DND-41 (cell line): Measurements from ENCODE around the gene KCNK15.

ENCODE experiments used
- CTCF ChIP-seq: IDR thresholded peaks from 2 replicates; pipeline ENCODE4 v1.5.1; 2012; ENCODE audit warnings: borderline replicate concordance, low read length, moderate library complexity, mild to moderate bottlenecking; ENCODE audit not compliant: poor library complexity, severe bottlenecking; ENCODE audit errors: extremely low read depth
- EZH2 ChIP-seq: IDR thresholded peaks from 3 replicates; pipeline ENCODE4 v1.6.1; 2012; ENCODE audit warnings: borderline replicate concordance, low read depth, mild to moderate bottlenecking, moderate library complexity, low read length, inconsistent platforms; ENCODE audit not compliant: severe bottlenecking

GRCh38 chr20:44742304-44743079 lies 3.2 kb upstream of the KCNK15 start:
- TF ChIP-seq CTCF (no peak), EZH2 (no peak)
